ENCODE data around the gene MRPL32.

DNA sequence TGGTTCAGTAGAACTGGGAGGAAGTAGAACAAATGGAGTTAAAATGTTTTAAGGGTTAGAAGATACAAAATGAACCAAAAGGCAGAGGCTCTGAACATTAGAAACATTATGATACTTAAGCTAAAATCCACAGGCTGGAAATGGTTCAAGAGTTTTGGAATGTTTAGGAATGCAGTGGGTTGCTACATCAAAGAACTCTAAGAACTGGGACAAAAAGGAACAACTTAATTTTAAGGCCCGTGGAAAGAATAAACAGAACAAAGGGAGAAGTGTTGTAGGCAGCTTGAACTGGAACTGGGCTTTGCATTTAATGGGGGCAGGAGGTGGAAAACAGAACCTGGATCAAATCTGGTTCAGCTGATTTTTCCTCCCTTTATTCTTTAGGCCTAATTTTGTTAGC, 16.8 kb upstream of the MRPL32 start:
- TF ChIP-seq, protein P1, sequence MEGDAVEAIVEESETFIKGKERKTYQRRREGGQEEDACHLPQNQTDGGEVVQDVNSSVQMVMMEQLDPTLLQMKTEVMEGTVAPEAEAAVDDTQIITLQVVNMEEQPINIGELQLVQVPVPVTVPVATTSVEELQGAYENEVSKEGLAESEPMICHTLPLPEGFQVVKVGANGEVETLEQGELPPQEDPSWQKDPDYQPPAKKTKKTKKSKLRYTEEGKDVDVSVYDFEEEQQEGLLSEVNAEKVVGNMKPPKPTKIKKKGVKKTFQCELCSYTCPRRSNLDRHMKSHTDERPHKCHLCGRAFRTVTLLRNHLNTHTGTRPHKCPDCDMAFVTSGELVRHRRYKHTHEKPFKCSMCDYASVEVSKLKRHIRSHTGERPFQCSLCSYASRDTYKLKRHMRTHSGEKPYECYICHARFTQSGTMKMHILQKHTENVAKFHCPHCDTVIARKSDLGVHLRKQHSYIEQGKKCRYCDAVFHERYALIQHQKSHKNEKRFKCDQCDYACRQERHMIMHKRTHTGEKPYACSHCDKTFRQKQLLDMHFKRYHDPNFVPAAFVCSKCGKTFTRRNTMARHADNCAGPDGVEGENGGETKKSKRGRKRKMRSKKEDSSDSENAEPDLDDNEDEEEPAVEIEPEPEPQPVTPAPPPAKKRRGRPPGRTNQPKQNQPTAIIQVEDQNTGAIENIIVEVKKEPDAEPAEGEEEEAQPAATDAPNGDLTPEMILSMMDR (IDR thresholded peaks at IDR 0.05) = no peak
- TF ChIP-seq POLR2A (IDR thresholded peaks at IDR 0.05) = no peak

Measured in esophagus squamous epithelium (tissue), 4 donors.